Activated CD4-positive, alpha-beta memory T cell treated with anti-CD3 and anti-CD28 coated beads for 36 hours (primary cell): ENCODE data around the gene FSIP1. TPM values are rescaled to one million over a fixed set of nuclear protein-coding genes. Genes with fewer than 3 reads are reported as not detected.

Experiments
- CTCF ChIA-PET: fragments of 350-600 bp; sonication (Branson Sonifier 250); formaldehyde crosslinking; loops from one replicate; lab custom pipeline; 2021; ENCODE audit warnings: antibody characterized with exemption, inconsistent platforms; lab: Charles Lee
- POLR2A ChIA-PET: fragments of 350-600 bp; sonication (Branson Sonifier 250); formaldehyde crosslinking; loops from one replicate; lab custom pipeline; 2021; ENCODE audit warnings: antibody characterized with exemption; lab: Charles Lee
- DNase-seq: peaks from one replicate; pipeline ENCODE4 v3.0.0-alpha.2; 2020
- H3K27ac Mint-ChIP-seq: one replicate; pipeline ENCODE4 v1.8.0; 2021; ENCODE audit warnings: mixed read lengths
- H3K27me3 Mint-ChIP-seq: one replicate; pipeline ENCODE4 v1.8.0; 2021; ENCODE audit warnings: mixed read lengths
- H3K36me3 Mint-ChIP-seq: one replicate; pipeline ENCODE4 v1.8.0; 2021; ENCODE audit warnings: mixed read lengths
- H3K4me1 Mint-ChIP-seq: one replicate; pipeline ENCODE4 v1.8.0; 2021; ENCODE audit warnings: low read depth, mixed read lengths
- H3K4me3 Mint-ChIP-seq: one replicate; pipeline ENCODE4 v1.8.0; 2021; ENCODE audit warnings: mild to moderate bottlenecking, mixed read lengths
- H3K9me3 Mint-ChIP-seq: one replicate; pipeline ENCODE4 v1.8.0; 2021; ENCODE audit warnings: mixed read lengths
- intact Hi-C: fragments of 100-400 bp; cut with micrococcal nuclease; formaldehyde crosslinking; loops from one replicate; pipeline ENCODE4 v1.15.1; 2023
- total RNA-seq, 2 experiments: library from RNA; stranded (reverse); gene quantifications; one replicate each; pipeline ENCODE4 v1.2.3, GENCODE V29; 2021

FSIP1 gene
- total RNA-seq, 2 experiments from 2014 or later: 0.29 to 0.68 TPM

GRCh38 chr15:39642011-39642640 is 140.5 kb downstream of the FSIP1 start:
- Mint-ChIP-seq H3K27me3 (peaks cover 3% of the 10 kb centered on the region), H3K4me3 (no peak overlapping the region), H3K9me3 (no peaks in the 10 kb centered on the region), H3K27ac (no peak overlapping the region), H3K36me3 (no peaks in the 10 kb centered on the region), H3K4me1 (peaks cover 26% of the 10 kb centered on the region)
- DNase-seq: no peak
- ChIA-PET POLR2A (interaction anchor here (1.4 kb wide), 1 partner anchor 12 kb away, joined by 3 read pairs; no protein-coding TSS in a partner anchor), CTCF (no interaction called here)
- intact Hi-C loops: no loop called here

- H3K4me3 Mint-ChIP-seq: no peak overlapping the region
- ChIA-PET POLR2A (interaction anchor here (1.4 kb wide), 1 partner anchor 12 kb away, joined by 3 read pairs; no protein-coding TSS in a partner anchor), CTCF (no interaction called here)
- H3K4me1 Mint-ChIP-seq: peaks cover 26% of the 10 kb centered on the region
- H3K27me3 Mint-ChIP-seq: peaks cover 3% of the 10 kb centered on the region
- H3K36me3 Mint-ChIP-seq: no peaks in the 10 kb centered on the region
- no peaks in the 10 kb centered on the region for H3K9me3 Mint-ChIP-seq
- H3K27ac Mint-ChIP-seq: no peak overlapping the region
- DNase-seq: no peak
- intact Hi-C loops: no loop called here
These were observed 141.3 kb downstream of the FSIP1 start for GRCh38 chr15:39641191-39641889.

- no peak overlapping the region for H3K27ac Mint-ChIP-seq
- H3K27me3 Mint-ChIP-seq: peaks cover 3% of the 10 kb centered on the region
- ChIA-PET POLR2A (interaction anchor here (1.4 kb wide), 1 partner anchor 11 kb away, joined by 3 read pairs; no protein-coding TSS in a partner anchor), CTCF (no interaction called here)
- H3K36me3 Mint-ChIP-seq: no peaks in the 10 kb centered on the region
- H3K4me3 Mint-ChIP-seq: no peak overlapping the region
- no peaks in the 10 kb centered on the region for H3K9me3 Mint-ChIP-seq
- intact Hi-C loops: no loop called here
- H3K4me1 Mint-ChIP-seq: peaks cover 26% of the 10 kb centered on the region
- DNase-seq: no peak
These were observed 142.0 kb downstream of the FSIP1 start for GRCh38 chr15:39640665-39641064.

- Mint-ChIP-seq H3K4me1 (peaks cover 21% of the 10 kb centered on the region), H3K4me3 (no peak overlapping the region), H3K27ac (no peak overlapping the region), H3K36me3 (no peaks in the 10 kb centered on the region), H3K9me3 (no peaks in the 10 kb centered on the region), H3K27me3 (peaks cover 3% of the 10 kb centered on the region)
- no peak for DNase-seq
- ChIA-PET CTCF (no interaction called here), POLR2A (no interaction called here)
- intact Hi-C loops: no loop called here
These were observed 143.6 kb downstream of the FSIP1 start for GRCh38 chr15:39639037-39639436.

- H3K36me3 Mint-ChIP-seq: no peaks in the 10 kb centered on the region
- ChIA-PET POLR2A (no interaction called here), CTCF (no interaction called here)
- no peak overlapping the region for H3K4me3 Mint-ChIP-seq
- H3K4me1 Mint-ChIP-seq: peaks cover 13% of the 10 kb centered on the region
- no peak overlapping the region for H3K27ac Mint-ChIP-seq
- intact Hi-C loops: no loop called here
- peaks cover 3% of the 10 kb centered on the region for H3K27me3 Mint-ChIP-seq
- no peak for DNase-seq
- H3K9me3 Mint-ChIP-seq: no peaks in the 10 kb centered on the region
These were observed 144.6 kb downstream of the FSIP1 start for GRCh38 chr15:39638041-39638440.

- no peaks in the 10 kb centered on the region for H3K27me3 Mint-ChIP-seq
- CTCF ChIA-PET: interaction anchor here (0.6 to 3.0 kb wide), 2 partner anchors 125 to 941 kb away, joined by 3 to 8 read pairs; no protein-coding TSS in a partner anchor
- DNase-seq: peak; percentile 46
- POLR2A ChIA-PET: no interaction called here
- intact Hi-C loops: loop anchor here (1.0 to 2.0 kb wide), 2 partner anchors 8 to 51 kb away; partner anchors contain the start of gene THBS1
- no peak overlapping the region for H3K4me3 Mint-ChIP-seq
- peaks cover 4% of the 10 kb centered on the region for H3K36me3 Mint-ChIP-seq
- H3K4me1 Mint-ChIP-seq: peaks cover 45% of the 10 kb centered on the region
- H3K27ac Mint-ChIP-seq: peak overlapping the region; percentile 35
- peaks cover 4% of the 10 kb centered on the region for H3K9me3 Mint-ChIP-seq
These were observed 151.3 kb downstream of the FSIP1 start for GRCh38 chr15:39631357-39631756.

GRCh38 chr15:39629906-39630305 is 152.7 kb downstream of the FSIP1 start:
- peaks cover 60% of the 10 kb centered on the region for H3K4me1 Mint-ChIP-seq
- POLR2A ChIA-PET: interaction anchor here (0.7 to 1.1 kb wide), 3 partner anchors 12 to 36 kb away, joined by 3 to 7 read pairs (median 3); no protein-coding TSS in a partner anchor

GRCh38 chr15:39629371-39629770 is 153.3 kb downstream of the FSIP1 start:
- CTCF ChIA-PET: interaction anchor here (0.8 to 3.5 kb wide), 5 partner anchors 15 to 127 kb away, joined by 3 to 20 read pairs (median 3); partner anchors contain the start of gene THBS1
- H3K4me3 Mint-ChIP-seq: peak overlapping the region; percentile 6

More at GRCh38 chr15:39629906-39630305, 152.7 kb downstream of the FSIP1 start:
- H3K27me3 Mint-ChIP-seq: no peaks in the 10 kb centered on the region
- H3K36me3 Mint-ChIP-seq: peaks cover 11% of the 10 kb centered on the region
- H3K9me3 Mint-ChIP-seq: peaks cover 6% of the 10 kb centered on the region
- intact Hi-C loops: loop anchor here (1.0 to 5.0 kb wide), 5 partner anchors 13 to 1067 kb away; partner anchors contain the start of genes GPR176 and THBS1
- H3K27ac Mint-ChIP-seq: peak overlapping the region; percentile 85
- no peak for DNase-seq
- no peak overlapping the region for H3K4me3 Mint-ChIP-seq
- CTCF ChIA-PET: interaction anchor here (3.0 to 3.5 kb wide), 2 partner anchors 49 to 127 kb away, joined by 8 to 20 read pairs; partner anchors contain the start of gene THBS1

GRCh38 chr15:39628546-39629257 is 153.9 kb downstream of the FSIP1 start:
- intact Hi-C loops: loop anchor here (1.0 to 5.0 kb wide), 4 partner anchors 15 to 1066 kb away; partner anchors contain the start of gene GPR176
- H3K4me1 Mint-ChIP-seq: peaks cover 72% of the 10 kb centered on the region
- H3K4me3 Mint-ChIP-seq: no peak overlapping the region
- H3K36me3 Mint-ChIP-seq: peaks cover 11% of the 10 kb centered on the region
- ChIA-PET CTCF (interaction anchor here (0.8 to 3.5 kb wide), 5 partner anchors 15 to 128 kb away, joined by 3 to 20 read pairs (median 3); partner anchors contain the start of gene THBS1), POLR2A (no interaction called here)
- peaks cover 6% of the 10 kb centered on the region for H3K9me3 Mint-ChIP-seq
- peak overlapping the region; percentile 85 for H3K27ac Mint-ChIP-seq
- no peaks in the 10 kb centered on the region for H3K27me3 Mint-ChIP-seq
- no peak for DNase-seq

More at GRCh38 chr15:39629371-39629770, 153.3 kb downstream of the FSIP1 start:
- POLR2A ChIA-PET: interaction anchor here (0.7 to 1.1 kb wide), 3 partner anchors 12 to 36 kb away, joined by 3 to 7 read pairs (median 3); no protein-coding TSS in a partner anchor
- Mint-ChIP-seq H3K27me3 (no peaks in the 10 kb centered on the region), H3K36me3 (peaks cover 11% of the 10 kb centered on the region), H3K27ac (peak overlapping the region; percentile 85), H3K4me1 (peaks cover 65% of the 10 kb centered on the region), H3K9me3 (peaks cover 6% of the 10 kb centered on the region)
- DNase-seq: peak; percentile 86
- intact Hi-C loops: loop anchor here (1.0 to 5.0 kb wide), 4 partner anchors 14 to 1067 kb away; partner anchors contain the start of gene GPR176

- no peak overlapping the region for H3K4me3 Mint-ChIP-seq
- peaks cover 77% of the 10 kb centered on the region for H3K4me1 Mint-ChIP-seq
- DNase-seq: no peak
- ChIA-PET POLR2A (interaction anchor here (1.0 kb wide), 1 partner anchor 305 kb away, joined by 3 read pairs; no protein-coding TSS in a partner anchor), CTCF (interaction anchor here (1.2 to 3.5 kb wide), 3 partner anchors 16 to 128 kb away, joined by 3 to 20 read pairs (median 3); partner anchors contain the start of gene THBS1)
- H3K9me3 Mint-ChIP-seq: peaks cover 6% of the 10 kb centered on the region
- H3K27ac Mint-ChIP-seq: no peak overlapping the region
- no peaks in the 10 kb centered on the region for H3K27me3 Mint-ChIP-seq
- intact Hi-C loops: loop anchor here (2.0 to 5.0 kb wide), 3 partner anchors 201 to 1065 kb away; partner anchors contain the start of gene GPR176
- H3K36me3 Mint-ChIP-seq: peaks cover 11% of the 10 kb centered on the region
These were observed 154.5 kb downstream of the FSIP1 start for GRCh38 chr15:39628144-39628508.
